Measurements from ENCODE around the gene NUP210L.
"Not testable (repeated sequence)": the region's sequence is repeated elsewhere in the genome, so short reads cannot be mapped to it uniquely, and the experiment has no call there.

The NUP210L gene

DNA sequence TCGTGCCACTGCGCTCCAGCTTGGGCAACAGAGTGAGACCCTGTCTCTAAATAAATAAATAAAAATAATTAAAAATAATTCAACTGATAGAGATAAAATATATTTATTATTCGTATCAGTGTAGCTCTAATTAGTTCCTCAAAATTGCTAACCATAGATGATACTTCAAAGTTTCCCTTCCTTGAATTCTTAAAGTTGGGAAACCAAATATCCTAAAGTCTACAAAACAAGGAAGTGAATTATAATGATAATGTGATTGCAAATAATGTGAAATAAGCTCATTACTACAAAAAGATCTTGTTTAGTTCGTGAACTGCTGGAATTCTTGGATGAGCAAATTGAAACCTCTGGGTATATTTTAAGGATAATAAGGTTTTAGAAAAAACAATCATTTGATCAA lies 60.5 kb downstream of the NUP210L start:
- DNase-seq = no peak

DNA sequence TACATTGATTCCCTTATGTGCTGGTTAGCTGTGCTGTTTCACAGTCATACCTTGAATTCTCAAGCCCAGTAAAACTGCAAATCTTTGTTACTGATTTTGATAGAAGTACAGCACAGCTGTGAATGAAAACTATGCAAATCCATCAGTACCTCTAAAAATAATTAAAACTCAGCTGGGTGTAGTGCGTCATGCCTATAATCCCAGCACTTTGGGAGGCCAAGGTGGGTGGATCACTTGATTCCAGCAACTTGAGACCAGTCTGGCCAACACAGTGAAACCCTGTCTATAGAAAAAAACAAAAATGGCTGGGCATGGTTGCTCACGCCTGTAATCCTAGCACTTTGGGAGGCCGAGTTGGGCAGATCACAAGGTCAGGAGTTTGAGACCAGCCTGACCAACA lies 61.2 kb downstream of the NUP210L start:
- no peak for DNase-seq

DNA sequence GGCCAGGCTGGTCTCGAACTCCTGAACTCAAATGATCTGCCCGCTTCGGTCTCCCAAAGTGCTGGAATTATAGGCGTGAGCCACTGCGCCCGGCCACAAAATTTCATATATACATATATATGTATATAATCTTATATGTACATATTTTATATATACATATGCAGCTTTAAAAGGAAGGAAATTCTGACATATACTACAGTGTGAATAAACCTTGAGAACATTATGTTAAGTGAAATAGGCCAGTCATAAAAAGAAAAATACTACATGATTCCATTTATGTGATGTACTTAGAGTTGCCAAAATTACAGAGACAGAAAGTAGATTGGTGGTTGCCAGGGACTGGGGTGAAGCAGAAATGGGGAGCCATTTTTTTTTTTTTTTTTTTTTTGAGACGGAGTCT lies 63.2 kb downstream of the NUP210L start:
- DNase-seq = no peak

DNA sequence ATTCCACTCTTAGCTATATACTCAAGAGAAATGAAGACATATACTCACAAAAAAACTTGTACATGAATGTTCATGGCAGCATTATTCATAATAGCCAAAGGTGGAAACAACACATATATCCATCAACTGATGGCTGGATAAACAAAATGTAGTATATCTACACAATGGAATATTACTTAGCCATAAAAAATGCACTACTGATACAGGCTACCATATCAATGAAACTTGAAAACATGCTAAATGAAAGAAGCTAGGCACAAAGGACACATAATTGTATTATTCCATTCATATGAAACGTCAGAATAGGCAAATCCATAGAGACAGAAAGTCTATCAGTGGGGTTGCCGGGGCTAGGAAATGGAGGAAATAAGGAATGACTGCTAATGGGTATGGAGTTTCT lies 67.3 kb downstream of the NUP210L start:
- DNase-seq = no peak

DNA sequence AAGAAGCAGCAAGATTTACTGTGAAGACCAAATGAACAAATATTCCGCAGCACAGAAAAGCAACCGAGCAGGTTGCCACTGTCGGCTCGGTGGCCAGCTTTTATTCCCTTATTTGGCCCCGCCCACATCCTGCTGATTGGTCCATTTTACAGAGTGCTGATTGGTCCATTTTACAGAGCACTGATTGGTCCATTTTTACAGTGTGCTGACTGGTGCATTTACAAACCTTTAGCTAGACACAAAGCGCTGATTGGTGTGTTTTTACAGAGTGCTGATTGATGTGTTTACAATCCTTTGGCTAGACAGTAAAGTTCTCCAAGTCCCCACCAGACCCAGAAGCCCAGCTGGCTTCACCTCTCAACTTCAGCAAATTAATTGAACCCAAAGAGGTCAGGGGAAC lies 71.8 kb downstream of the NUP210L start:
- not testable (repeated sequence) for DNase-seq

DNA sequence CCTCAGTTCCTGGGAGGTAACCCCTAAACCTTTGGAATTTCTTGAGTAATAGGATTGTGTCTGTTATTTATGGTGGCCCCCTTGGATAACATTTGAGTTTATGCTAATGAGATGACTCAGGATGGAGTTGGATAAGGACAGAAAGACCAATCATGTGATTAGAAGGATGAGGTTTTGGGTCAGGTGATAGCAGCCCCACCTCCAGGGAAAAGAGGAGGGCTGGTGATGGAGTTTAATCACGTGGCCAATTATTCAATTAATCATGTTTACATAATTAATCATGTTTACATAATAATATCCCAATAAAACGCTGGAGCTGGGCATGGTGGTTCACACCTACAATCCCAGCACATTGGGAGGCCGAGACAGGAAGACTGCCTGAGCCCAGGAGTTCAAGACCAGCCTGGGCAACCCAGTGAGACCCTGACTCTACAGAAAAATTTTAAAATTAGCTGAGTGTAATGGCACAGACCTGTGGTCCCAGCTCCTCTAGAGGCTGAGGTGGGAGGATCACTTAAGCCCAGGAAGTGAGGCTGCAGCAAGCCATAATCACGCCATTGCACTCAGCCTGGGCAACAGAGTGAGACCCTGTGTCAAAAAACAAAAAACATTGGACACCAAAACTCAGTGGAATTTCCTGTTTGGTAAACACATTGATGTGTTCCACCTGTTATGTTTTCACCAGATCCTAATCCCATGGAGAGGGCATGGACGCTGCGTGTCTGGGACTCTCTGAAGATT lies 73.3 kb downstream of the NUP210L start:
- no peak for DNase-seq

DNA sequence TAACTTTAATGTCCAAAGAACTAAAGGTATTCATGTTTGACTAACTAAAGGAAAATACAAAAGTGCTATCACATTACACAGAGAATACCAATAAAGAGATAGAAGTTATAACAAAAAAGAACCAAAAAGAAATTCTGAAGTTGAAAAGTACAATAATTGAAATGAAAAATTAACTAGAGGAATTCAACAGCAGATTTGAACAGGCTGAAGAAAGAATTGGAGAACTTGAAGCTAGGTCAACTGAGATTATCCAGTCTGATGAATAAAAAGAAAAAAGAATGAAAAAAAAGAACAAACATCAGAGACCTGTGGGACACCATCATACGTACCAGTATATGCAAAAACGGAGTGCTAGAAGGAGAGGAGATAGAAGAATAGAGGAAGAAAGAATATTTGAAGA lies 78.5 kb downstream of the NUP210L start:
- no peak for DNase-seq

DNA sequence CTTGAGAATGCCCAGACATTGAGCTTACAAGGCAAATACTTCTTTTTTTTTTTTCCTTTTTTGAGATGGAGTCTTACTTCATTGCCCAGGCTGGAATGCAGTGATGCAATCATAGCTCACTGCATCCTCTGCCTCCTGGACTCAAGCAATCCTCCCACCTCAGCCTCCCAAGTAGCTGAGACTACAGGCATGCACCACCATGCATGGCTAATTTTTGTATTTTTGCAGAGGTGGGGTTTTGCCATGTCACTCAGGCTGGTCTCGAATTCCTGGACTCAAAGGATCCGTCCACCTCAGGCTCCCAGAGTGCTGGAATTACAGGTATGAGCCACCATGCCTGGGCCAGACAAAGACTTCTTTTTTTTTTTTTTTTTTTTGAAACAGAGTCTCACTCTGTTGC lies 79.1 kb downstream of the NUP210L start:
- no peak for DNase-seq

DNA sequence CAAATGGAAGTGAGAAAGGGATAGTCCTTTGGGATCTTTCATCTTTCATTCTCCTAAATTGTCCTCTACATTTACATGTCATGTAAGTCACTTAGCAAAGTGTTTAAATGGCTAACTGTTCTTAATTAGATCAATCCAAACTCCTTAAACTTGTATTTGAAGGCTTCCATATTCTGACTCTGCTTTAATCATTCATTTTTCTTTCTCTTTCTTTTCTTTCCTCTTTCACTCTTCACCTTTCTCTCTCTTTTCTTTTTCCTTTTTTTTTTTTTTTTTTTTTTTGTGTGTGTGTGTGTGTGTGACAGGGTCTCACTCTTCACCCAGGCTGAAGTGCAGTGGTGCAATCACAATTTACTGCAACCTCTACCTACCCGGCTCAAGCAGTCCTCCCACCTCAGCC lies 92.6 kb downstream of the NUP210L start:
- DNase-seq = no peak

DNA sequence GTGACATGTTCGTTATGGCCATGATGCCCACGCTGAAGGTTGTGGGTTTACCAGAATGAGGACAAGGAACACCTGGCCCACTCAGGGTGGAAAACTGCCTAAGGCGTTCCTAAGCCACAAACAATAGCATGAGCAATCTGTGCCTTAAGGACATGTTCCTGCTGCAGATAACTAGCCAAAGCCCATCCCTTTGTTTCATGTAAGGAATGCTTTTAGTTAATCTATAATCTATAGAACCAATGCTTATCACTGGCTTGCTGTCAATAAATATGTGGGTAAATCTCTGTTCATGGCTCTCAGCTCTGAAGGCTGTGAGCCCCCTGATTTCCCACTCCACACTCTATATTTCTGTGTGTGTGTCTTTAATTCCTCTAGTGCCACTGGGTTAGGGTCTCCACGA lies 107.4 kb downstream of the NUP210L start:
- not testable (repeated sequence) for DNase-seq

DNA sequence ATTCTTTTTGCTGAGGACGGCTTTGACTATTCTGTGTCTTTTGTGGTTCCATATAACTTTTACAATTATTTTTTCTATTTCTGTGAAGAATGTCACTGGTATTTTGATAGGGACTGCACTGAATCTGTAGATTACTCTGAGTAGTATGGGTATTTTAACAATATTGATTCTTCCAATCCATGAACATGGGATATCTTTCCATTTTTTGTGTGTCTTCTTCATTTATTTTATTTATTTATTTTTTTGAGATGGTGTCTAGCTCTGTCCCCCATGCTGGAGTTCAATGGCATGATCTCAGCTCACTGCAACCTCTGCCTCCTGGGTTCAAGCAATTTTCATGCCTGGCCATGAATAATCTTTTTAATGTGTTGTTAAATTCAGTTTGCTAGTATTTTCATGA lies 121.2 kb downstream of the NUP210L start:
- not testable (repeated sequence) for DNase-seq

DNA sequence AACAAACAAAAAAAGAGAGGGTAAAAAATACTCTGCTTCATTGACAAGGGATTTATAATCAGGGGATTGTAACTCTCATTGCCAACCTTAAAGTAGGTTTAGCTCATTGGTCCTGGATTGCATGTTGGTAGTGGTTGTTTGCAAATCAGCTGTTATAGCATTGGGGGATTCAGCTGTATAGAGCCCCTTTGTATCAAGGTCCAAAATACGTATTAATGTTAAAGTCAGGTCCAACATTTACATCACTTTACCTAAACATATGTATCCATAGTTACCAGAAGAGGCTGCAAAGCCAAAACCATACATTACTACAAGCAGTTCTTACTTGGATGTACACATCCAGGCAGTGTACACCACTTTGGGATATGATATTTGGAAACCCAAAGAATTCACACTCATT lies 134.9 kb downstream of the NUP210L start:
- no peak for DNase-seq

DNA sequence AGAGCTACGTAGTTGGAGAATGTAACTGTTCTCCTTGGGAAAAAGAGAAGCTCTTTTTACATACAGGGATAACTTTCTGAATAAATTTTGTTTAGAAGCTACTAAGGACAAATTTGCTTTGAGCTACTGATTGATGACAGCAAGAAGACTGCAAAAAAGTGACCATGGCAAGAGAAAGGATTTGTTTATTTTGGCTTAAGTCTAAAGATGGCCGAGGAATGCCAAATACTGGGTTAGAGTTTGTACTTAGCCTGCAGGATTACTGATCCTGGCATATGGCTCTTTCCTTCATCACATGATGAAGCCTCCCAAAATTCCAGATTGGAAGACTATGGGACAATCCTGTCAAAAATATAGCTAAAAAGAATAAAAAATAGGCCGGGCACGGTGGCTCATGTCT lies 135.6 kb downstream of the NUP210L start:
- DNase-seq = no peak

DNA sequence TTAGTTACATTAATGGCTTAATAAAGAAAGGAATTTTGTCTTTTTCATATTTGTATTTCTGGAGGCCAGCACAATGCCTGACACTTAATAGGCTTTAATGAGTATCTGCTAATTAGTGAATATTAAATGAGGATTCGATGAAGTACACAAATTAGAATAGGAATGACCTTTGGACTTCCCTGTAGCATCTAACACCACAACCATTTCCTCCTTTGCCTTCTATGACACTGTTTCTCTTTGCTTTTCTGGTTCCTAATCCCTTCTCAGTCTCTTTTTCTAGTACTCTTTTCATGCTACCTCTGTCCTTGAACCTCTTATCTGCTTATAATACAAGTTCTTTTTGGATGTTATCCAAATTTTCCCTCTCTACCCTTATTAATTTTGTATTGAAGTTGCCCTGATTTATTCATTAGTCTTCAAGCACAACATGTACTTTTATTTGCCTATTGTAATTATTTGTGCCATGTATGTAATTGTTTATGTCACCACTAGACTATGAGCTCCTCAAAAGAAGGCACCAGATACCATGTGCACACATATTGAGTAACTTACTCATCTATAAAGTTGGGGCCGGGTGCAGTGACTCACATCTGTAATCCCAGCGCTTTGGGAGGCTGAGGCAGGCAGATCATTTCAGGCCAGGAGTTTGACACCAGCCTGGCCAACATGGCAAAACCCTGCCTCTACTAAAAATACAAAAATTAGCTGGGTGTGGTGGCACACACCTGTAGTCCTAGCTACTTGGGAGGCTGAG lies 140.5 kb downstream of the NUP210L start:
- no peak for DNase-seq

DNA sequence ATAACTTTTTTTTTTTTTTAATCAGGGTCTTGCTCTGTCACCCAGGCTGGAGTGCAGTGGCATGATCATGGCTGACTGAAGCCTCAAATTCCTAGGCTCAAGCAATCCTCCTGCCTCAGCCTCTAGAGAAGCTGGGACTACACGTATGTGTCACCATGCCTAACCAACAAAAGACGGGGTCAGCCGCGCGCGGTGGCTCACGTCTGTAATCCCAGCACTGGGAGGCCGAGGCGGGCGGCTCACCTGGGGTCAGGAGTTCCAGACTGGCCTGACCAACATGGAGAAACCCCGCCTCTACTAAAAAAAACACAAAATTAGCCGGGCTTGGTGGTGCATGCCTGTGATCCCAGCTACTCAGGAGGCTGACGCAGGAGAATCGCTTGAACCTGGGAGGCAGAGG lies 142.3 kb downstream of the NUP210L start:
- DNase-seq = not testable (repeated sequence)

DNA sequence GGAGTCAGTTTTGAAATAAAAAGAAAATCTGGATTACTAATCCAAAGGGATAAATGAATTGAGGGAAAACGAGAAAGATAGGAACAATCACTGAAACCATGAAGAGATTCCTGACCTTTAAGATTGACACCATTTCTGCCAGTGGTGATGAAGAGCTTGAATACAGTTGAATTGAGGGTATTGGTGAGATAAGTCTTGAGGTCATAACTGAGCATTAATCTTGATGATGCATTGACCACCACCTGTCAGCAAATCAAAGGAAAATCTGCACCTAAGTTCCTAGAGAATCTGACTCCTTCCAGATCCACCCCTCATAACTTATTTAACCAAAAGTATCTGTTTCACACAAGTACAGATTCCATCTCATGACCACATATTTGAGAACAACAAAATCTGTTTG lies 142.7 kb downstream of the NUP210L start:
- no peak for DNase-seq

DNA sequence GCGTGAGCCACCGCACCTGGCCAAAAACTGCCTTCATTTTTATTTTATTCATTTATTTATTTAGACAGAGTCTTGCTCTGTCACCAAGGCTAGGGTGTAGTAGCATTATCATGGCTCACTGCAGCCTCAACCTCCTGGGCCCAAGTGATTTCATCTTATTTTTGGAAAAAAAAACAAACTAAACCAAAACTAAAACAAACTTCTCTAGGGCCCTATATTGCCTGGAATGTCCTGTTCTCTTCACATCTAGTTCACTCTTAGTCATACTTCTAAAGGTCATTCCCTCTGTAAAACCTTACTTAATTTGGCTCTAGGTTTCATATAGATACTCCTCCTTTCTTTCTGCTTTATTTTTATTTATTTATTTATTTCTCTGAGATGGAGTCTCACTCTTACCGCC lies 148.7 kb downstream of the NUP210L start:
- no peak for DNase-seq

DNA sequence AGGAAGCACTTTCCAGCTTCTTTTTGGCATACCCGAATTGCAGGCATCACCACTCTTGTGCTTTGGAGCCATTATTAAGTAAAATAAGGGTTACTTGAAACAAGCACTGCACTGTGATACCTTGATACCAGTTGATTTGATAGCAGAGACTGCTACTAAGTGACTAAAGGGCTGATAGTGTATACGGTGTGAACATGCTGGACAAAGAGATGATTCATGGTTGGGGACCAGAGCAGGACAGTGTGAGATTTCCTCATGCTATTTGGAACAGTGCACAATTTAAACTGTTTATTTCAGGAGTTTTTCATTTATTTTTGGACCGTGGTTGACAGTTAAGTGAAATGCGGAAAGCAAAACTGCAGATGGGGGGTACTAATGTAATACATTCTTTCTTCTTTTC lies 154.5 kb downstream of the NUP210L start:
- DNase-seq = no peak

DNA sequence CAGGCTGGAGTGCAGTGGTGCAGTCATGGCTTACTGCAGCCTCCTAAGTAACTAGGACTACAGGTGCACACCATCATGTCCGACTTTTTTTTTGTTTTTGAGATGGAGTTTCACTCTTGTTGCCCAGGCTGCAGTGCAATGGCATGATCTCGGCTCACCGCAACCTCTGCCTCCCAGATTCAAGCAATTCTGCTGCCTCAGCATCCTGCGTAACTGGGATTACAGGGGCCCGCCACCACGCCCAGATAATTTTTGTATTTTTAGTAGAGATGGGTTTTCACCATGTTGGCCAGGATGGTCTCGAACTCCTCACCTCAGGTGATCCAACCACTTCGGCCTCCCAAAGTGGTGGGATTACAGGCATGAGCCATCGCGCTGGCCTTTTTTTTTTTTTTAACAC lies 158.0 kb downstream of the NUP210L start:
- not testable (repeated sequence) for DNase-seq

DNA sequence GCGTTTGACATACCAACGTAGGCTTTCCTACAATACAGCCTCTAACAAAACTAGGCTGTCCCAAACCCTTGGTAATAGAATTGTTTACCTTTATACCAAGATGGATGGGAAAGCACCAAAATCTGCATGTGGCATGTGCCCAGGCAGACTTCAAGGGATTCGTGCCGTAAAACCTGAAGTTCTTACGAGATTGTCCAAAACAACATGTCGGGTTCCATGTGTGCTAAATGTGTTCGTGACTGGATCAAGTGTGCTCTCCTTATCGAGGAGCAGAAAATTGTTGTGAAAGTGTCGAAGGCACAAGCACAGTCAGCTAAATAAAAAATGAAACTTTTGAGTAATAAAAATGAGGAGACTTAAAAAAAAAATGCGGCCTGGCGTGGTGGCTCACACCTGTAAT lies 159.2 kb downstream of the NUP210L start:
- no peak for DNase-seq

DNA sequence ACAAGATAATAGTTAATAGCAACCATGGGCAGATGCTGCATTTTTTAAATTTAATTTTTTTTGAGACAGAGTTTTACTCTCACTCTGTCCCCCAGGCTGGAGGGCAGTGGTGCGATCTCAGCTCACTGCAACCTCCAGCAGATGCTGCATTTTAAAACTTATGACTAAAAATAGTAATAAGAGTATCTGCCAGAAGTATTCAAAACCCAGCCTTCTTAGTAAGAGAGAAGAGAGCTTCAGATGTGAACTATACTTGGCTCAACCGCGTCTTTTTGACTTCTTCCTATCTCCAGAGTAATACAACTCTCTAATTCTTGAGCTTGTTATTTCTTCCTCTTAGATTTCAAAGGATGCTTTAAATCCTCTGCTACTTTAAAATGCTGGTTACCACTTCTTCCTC lies 159.7 kb downstream of the NUP210L start:
- DNase-seq = no peak

DNA sequence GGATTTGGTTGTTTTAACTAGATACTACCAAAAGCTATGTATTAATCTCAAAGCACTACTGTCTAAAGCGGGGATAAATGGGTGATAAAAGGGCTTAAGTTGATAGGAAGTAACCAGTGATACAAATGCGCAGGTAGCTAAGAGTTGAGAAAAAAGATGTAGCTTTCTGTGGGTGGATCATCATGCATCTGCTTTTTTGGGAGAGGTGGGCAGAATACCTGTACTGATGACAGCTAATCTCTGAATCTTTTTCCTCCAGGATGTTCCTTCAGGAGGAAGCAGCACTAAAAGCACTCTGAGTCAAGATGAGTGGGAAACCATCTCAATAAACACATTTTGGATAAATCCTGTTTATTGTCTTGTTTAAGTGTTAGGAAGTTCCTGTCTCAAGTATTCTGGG lies 163.1 kb downstream of the NUP210L start:
- no peak for DNase-seq

DNA sequence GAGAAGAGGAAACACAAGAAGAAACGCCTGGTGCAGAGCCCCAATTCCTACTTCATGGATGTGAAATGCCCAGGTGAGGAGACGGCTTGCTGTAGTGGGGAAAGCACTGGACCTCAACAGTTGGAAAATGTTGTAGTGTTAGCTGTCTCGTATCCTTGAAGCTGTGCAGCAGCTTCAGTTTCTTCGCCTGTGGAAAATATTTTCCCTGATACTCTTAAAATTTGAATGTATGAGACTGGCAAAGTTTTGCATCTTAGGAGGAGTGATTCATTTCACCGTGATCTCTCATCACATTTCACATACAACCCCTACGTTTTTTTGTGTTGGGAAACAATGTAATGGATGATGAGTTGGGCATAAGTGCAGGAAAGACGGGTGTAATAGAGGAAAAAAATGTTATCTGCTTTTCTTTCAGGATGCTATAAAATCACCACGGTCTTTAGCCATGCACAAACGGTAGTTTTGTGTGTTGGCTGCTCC lies 163.7 kb downstream of the NUP210L start:
- no peak for DNase-seq

DNA sequence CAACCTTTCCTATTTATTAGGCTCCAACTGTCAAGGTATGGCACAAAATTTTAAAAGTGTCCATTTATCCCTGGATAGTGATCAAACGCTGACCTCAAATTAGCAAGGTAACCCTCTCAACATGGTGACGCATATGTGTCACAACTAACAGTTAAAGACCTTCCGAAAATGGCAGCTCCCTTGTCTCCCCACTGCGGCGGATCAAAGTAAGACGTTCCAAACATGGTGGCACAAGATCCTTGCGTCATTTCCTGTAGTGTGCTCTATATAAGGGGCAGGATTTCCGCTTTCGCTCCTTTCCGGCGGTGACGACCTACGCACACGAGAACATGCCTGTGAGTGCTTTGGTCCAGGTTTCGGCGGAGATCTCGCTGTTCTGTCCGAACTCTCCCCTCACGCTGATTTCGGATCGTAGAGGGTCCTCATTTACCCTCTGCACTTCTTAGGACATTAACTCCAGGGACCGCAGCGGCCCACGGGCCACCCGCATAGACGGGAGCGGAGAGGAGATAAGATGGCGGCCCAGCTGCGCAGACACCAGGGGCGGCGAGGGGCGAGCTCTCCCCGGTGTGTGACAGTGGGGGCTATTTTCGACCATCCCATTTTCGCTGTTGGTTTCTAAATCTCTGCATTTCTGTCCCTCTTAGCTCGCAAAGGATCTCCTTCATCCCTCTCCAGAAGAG lies 164.3 kb downstream of the NUP210L start, which contains the start of gene RPS27:
RPS27 (plus strand) TSS at position 295 of the 683 bp plus-strand sequence; CDS start at position 330, 35 bp downstream.
- DNase-seq = peak; percentile 98

All from KG1 (cell line).